ENCODE results near the gene FLT4. TPM values are rescaled to one million over a fixed set of nuclear protein-coding genes. Genes with fewer than 3 reads are reported as not detected.
A peak's percentile ranks its signal among the peaks of the same experiment; 100 is the strongest.

FLT4 gene
- total and polyA plus RNA-seq, 9 of the 15 experiments (the other 6 are each of a cell fraction or from before 2014, with no cell fraction given): 0.01 to 0.42 (median 0.14) TPM; not detected in 2

GRCh38 chr5:180595046-180595379 is 54.4 kb downstream of the FLT4 start (continued):
- TF ChIP-seq IRF9 (tag; IDR thresholded peaks at IDR 0.05) (0 out of 2 replicates have a peak, but pooled peaks have one; percentile 6), E2F6 (IDR thresholded peaks at IDR 0.05; ENCODE audit: borderline replicate concordance in 1 of 2, extremely low read depth in 1 of 2, insufficient read depth in 1 of 2, insufficient read length in 1 of 2, low read depth in 1 of 2, low read length in 1 of 2, poor library complexity in 1 of 2, severe bottlenecking in 1 of 2) (no peak), TOE1 (IDR thresholded peaks at IDR 0.05; ENCODE audit: borderline replicate concordance) (peak; percentile 75), TOE1 (CRISPR knock-in tag; IDR thresholded peaks at IDR 0.05; ENCODE audit: borderline replicate concordance, low read depth) (no peak), POLR2G (IDR thresholded peaks at IDR 0.05; ENCODE audit: low read depth, low read length) (no peak), FOXM1 (IDR thresholded peaks at IDR 0.05; ENCODE audit: low read depth) (no peak), FOXM1 (CRISPR knock-in tag; IDR thresholded peaks at IDR 0.05; ENCODE audit: low read depth) (no peak), ZNF445 (CRISPR knock-in tag; IDR thresholded peaks at IDR 0.05; ENCODE audit: low read depth) (no peak), ZBTB2 (IDR thresholded peaks at IDR 0.05) (0 out of 2 replicates have a peak, but pooled peaks have one; percentile 11), ATF2 (CRISPR knock-in tag; IDR thresholded peaks at IDR 0.05) (no peak), PRDM10 (IDR thresholded peaks at IDR 0.05; ENCODE audit: partially characterized antibody) (no peak)
